ENCODE measurements around the gene CACHD1.

DNA sequence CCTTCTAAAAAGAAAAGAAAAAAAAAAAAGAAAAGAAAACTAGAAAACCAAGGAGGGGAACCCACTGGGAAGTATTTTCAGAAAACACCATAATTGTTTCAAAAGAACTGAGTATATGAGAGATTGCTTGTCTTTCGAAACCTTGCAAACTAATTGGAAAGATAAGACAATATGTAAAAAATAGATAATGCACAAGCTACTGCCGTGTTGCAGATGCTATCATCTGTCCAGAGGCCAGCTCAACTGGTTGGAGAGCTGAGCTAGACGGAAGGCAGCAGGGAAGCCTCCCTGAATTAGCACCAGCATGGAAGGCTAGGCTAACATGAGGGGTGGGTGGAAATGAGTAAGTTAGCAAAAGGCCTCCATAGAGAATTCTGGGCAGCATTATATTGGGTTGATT, 16.2 kb upstream of the CACHD1 start:
- TF ChIP-seq, protein P1, sequence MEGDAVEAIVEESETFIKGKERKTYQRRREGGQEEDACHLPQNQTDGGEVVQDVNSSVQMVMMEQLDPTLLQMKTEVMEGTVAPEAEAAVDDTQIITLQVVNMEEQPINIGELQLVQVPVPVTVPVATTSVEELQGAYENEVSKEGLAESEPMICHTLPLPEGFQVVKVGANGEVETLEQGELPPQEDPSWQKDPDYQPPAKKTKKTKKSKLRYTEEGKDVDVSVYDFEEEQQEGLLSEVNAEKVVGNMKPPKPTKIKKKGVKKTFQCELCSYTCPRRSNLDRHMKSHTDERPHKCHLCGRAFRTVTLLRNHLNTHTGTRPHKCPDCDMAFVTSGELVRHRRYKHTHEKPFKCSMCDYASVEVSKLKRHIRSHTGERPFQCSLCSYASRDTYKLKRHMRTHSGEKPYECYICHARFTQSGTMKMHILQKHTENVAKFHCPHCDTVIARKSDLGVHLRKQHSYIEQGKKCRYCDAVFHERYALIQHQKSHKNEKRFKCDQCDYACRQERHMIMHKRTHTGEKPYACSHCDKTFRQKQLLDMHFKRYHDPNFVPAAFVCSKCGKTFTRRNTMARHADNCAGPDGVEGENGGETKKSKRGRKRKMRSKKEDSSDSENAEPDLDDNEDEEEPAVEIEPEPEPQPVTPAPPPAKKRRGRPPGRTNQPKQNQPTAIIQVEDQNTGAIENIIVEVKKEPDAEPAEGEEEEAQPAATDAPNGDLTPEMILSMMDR (IDR thresholded peaks at IDR 0.05) = no peak
- TF ChIP-seq POLR2A (IDR thresholded peaks at IDR 0.05) = no peak
